ENCODE results near the gene SLC44A5. TPM values are rescaled to one million over a fixed set of nuclear protein-coding genes. Genes with fewer than 3 reads are reported as not detected.
A peak's percentile ranks its signal among the peaks of the same experiment; 100 is the strongest.

Gene SLC44A5
- total RNA-seq, 4 donors from 2014 or later: 0.15 to 0.58 TPM; not detected in 2

GRCh38 chr1:75203415-75204277, 407.3 kb downstream of the SLC44A5 start:
- intact Hi-C loops (cut with DNase I; ENCODE audit: low total_unique reads): loop anchor here (1.0 kb wide), 1 partner anchor 431 kb away; no protein-coding TSS in a partner anchor
- ATAC-seq (no peak), DNase-seq (no peak)
- Histone ChIP-seq H3K4me1 (no peaks in the 10 kb centered on the region), H3K36me3 (no peaks in the 10 kb centered on the region), H3K27ac (no peak overlapping the region), H3K9me3 (no peaks in the 10 kb centered on the region), H3K27me3 (no peaks in the 10 kb centered on the region), H3K4me3 (no peak overlapping the region)
- in situ Hi-C loops (cut with MboI; ENCODE audit: low sequenced_read_pairs in 4 of 4): loop anchor here in 3 of 4 donors (5.0 kb wide), 1 partner anchor 431 kb away; no protein-coding TSS in a partner anchor
- TF ChIP-seq POLR2A (IDR thresholded peaks at IDR 0.05) (no peak), CTCF (IDR thresholded peaks at IDR 0.05 in 4 of 5, conservative IDR thresholded peaks at IDR 0.05 in 1 of 5) (peak in 3 of 5 experiments; percentile 21 to 57 (median 49))

GRCh38 chr1:75202751-75203150, 408.2 kb downstream of the SLC44A5 start:
- Histone ChIP-seq H3K4me3 (no peak overlapping the region), H3K4me1 (no peaks in the 10 kb centered on the region), H3K9me3 (no peaks in the 10 kb centered on the region), H3K27ac (no peak overlapping the region), H3K36me3 (no peaks in the 10 kb centered on the region), H3K27me3 (no peaks in the 10 kb centered on the region)
- intact Hi-C loops (cut with DNase I; ENCODE audit: low total_unique reads): loop anchor here (1.0 kb wide), 1 partner anchor 430 kb away; no protein-coding TSS in a partner anchor
- in situ Hi-C loops (cut with MboI; ENCODE audit: low sequenced_read_pairs in 4 of 4): loop anchor here in 3 of 4 donors (5.0 kb wide), 1 partner anchor 430 kb away; no protein-coding TSS in a partner anchor
- no peak for ATAC-seq
- TF ChIP-seq CTCF (IDR thresholded peaks at IDR 0.05 in 4 of 5, conservative IDR thresholded peaks at IDR 0.05 in 1 of 5) (no peak), POLR2A (IDR thresholded peaks at IDR 0.05) (no peak)
- DNase-seq: no peak

GRCh38 chr1:75198761-75199160, 412.2 kb downstream of the SLC44A5 start:
- intact Hi-C loops (cut with DNase I; ENCODE audit: low total_unique reads): no loop called here
- no peak overlapping the region for H3K4me3 ChIP-seq
- DNase-seq (no peak), ATAC-seq (no peak)
- no peaks in the 10 kb centered on the region for H3K36me3 ChIP-seq
- in situ Hi-C loops (cut with MboI; ENCODE audit: low sequenced_read_pairs in 4 of 4): loop anchor here in 1 of 4 donors (25.0 kb wide), 1 partner anchor 411 kb away; no protein-coding TSS in a partner anchor
- TF ChIP-seq POLR2A (IDR thresholded peaks at IDR 0.05) (no peak), CTCF (IDR thresholded peaks at IDR 0.05 in 4 of 5, conservative IDR thresholded peaks at IDR 0.05 in 1 of 5) (no peak)
- no peak overlapping the region for H3K27ac ChIP-seq
- H3K4me1 ChIP-seq: no peaks in the 10 kb centered on the region
- no peaks in the 10 kb centered on the region for H3K27me3 ChIP-seq
- no peaks in the 10 kb centered on the region for H3K9me3 ChIP-seq

- Histone ChIP-seq H3K9me3 (no peaks in the 10 kb centered on the region), H3K36me3 (no peaks in the 10 kb centered on the region), H3K4me1 (no peaks in the 10 kb centered on the region), H3K27me3 (no peaks in the 10 kb centered on the region), H3K4me3 (no peak overlapping the region), H3K27ac (no peak overlapping the region)
- no peak for TF ChIP-seq POLR2A (IDR thresholded peaks at IDR 0.05)
- no peak for TF ChIP-seq CTCF (IDR thresholded peaks at IDR 0.05 in 4 of 5, conservative IDR thresholded peaks at IDR 0.05 in 1 of 5)
- DNase-seq (no peak), ATAC-seq (no peak)
- in situ Hi-C loops (cut with MboI; ENCODE audit: low sequenced_read_pairs in 4 of 4) (loop anchor here in 1 of 4 donors (25.0 kb wide), 1 partner anchor 411 kb away; no protein-coding TSS in a partner anchor), intact Hi-C loops (cut with DNase I; ENCODE audit: low total_unique reads) (no loop called here)
These were observed 412.8 kb downstream of the SLC44A5 start for GRCh38 chr1:75198163-75198562.
